Activated T-helper 9 cell treated with anti-CD3 and anti-CD28 coated beads, Interleukin-2, amount 50 U/mL, for 16 hours (primary cell): ENCODE results near the gene VCAN.

ENCODE experiments used
- DNase-seq: peaks from one replicate; pipeline ENCODE4 v3.0.0-alpha.2; 2020; ENCODE audit warnings: low read depth

Gene VCAN

GRCh38 chr5:83498585-83498984 is 27.0 kb downstream of the VCAN start:
- DNase-seq, result no peak

GRCh38 chr5:83503662-83504061 is 32.1 kb downstream of the VCAN start:
- DNase-seq, result no peak

GRCh38 chr5:83507431-83507830 is 35.9 kb downstream of the VCAN start:
- DNase-seq, result no peak

GRCh38 chr5:83509540-83509939 is 38.0 kb downstream of the VCAN start:
- DNase-seq, result no peak

GRCh38 chr5:83510260-83510659 is 38.7 kb downstream of the VCAN start:
- no peak for DNase-seq

GRCh38 chr5:83512061-83512745 is 40.7 kb downstream of the VCAN start:
- no peak for DNase-seq

- no peak for DNase-seq
Observed at GRCh38 chr5:83513081-83513480, 41.5 kb downstream of the VCAN start.

- DNase-seq, result no peak
Observed at GRCh38 chr5:83513491-83513890, 41.9 kb downstream of the VCAN start.

- no peak for DNase-seq
Observed at GRCh38 chr5:83516377-83516776, 44.8 kb downstream of the VCAN start.

GRCh38 chr5:83517072-83517687 is 45.6 kb downstream of the VCAN start:
- no peak for DNase-seq

- no peak for DNase-seq
Observed at GRCh38 chr5:83517688-83518085, 46.1 kb downstream of the VCAN start.

- DNase-seq, result no peak
Observed at GRCh38 chr5:83518319-83519061, 46.9 kb downstream of the VCAN start.

GRCh38 chr5:83522446-83522845 is 50.9 kb downstream of the VCAN start:
- no peak for DNase-seq

- no peak for DNase-seq
Observed at GRCh38 chr5:83523929-83524328, 52.4 kb downstream of the VCAN start.

GRCh38 chr5:83524345-83524744 is 52.8 kb downstream of the VCAN start:
- DNase-seq, result no peak

- DNase-seq, result no peak
Observed at GRCh38 chr5:83524991-83525390, 53.4 kb downstream of the VCAN start.

GRCh38 chr5:83526289-83526688 is 54.7 kb downstream of the VCAN start:
- DNase-seq, result no peak

GRCh38 chr5:83527221-83527620 is 55.7 kb downstream of the VCAN start:
- DNase-seq, result no peak

- DNase-seq, result no peak
Observed at GRCh38 chr5:83527722-83528438, 56.3 kb downstream of the VCAN start.

- no peak for DNase-seq
Observed at GRCh38 chr5:83528439-83528769, 56.9 kb downstream of the VCAN start.

GRCh38 chr5:83530193-83530592 is 58.6 kb downstream of the VCAN start:
- no peak for DNase-seq

- DNase-seq, result no peak
Observed at GRCh38 chr5:83531661-83532060, 60.1 kb downstream of the VCAN start.
